Astrocyte of the spinal cord (primary cell): ENCODE results near the gene VPS39.

Experiments
- DNase-seq: peaks from one replicate; pipeline ENCODE4 v3.0.0; 2011; ENCODE audit warnings: low read depth, low spot score
- H3K4me3 ChIP-seq: 2 replicates; pipeline ENCODE4 v1.5.1; 2011; ENCODE audit warnings: low read depth, mild to moderate bottlenecking, low read length, moderate library complexity
- CTCF ChIP-seq: IDR thresholded peaks from 2 replicates; pipeline ENCODE4 v1.5.1; 2012; ENCODE audit warnings: low read depth, mild to moderate bottlenecking, low read length, inconsistent platforms
- in situ Hi-C: cut with HindIII; loops from 2 replicates; pipeline ENCODE4 v1.10.0; 2017; ENCODE audit warnings: low sequenced_read_pairs

Gene VPS39

GRCh38 chr15:42120285-42120684 is 87.8 kb downstream of the VPS39 start:
- in situ Hi-C loops: no loop called here
- H3K4me3 ChIP-seq: no peak overlapping the region
- no peak for DNase-seq
- TF ChIP-seq CTCF: no peak

- in situ Hi-C loops: no loop called here
- DNase-seq: no peak
- TF ChIP-seq CTCF: no peak
- H3K4me3 ChIP-seq: no peak overlapping the region
These were observed 88.7 kb downstream of the VPS39 start for GRCh38 chr15:42119446-42119760.

- in situ Hi-C loops: no loop called here
- DNase-seq: no peak
- no peak for TF ChIP-seq CTCF
- no peak overlapping the region for H3K4me3 ChIP-seq
These were observed 89.3 kb downstream of the VPS39 start for GRCh38 chr15:42118650-42119445.

- TF ChIP-seq CTCF: no peak
- H3K4me3 ChIP-seq: no peak overlapping the region
- in situ Hi-C loops: no loop called here
- no peak for DNase-seq
These were observed 96.2 kb downstream of the VPS39 start for GRCh38 chr15:42111924-42112323.

- in situ Hi-C loops: no loop called here
- H3K4me3 ChIP-seq: no peak overlapping the region
- TF ChIP-seq CTCF: no peak
These were observed 97.7 kb downstream of the VPS39 start for GRCh38 chr15:42110367-42110766.

GRCh38 chr15:42108806-42109205 is 99.3 kb downstream of the VPS39 start:
- no peak for TF ChIP-seq CTCF
- DNase-seq: no peak
- in situ Hi-C loops: no loop called here
- H3K4me3 ChIP-seq: no peak overlapping the region

More at GRCh38 chr15:42110367-42110766, 97.7 kb downstream of the VPS39 start:
- no peak for DNase-seq
